OCI-LY1 (cell line): Measurements from ENCODE around the gene CENPL.
A peak's percentile ranks its signal among the peaks of the same experiment; 100 is the strongest.

ENCODE experiments used
- H2AFZ ChIP-seq: fragments of 200-600 bp; sonication (generic), shearing (Covaris generic); 2 replicates; pipeline ENCODE4 v1.6.0; 2014; ENCODE audit warnings: antibody characterized with exemption, mild to moderate bottlenecking, low read length
- H3F3A ChIP-seq: fragments of 200-600 bp; sonication (generic), shearing (Covaris generic); 2 replicates; pipeline ENCODE4 v1.6.0; 2014; ENCODE audit warnings: mild to moderate bottlenecking, antibody characterized with exemption, low read length, moderate library complexity; ENCODE audit not compliant: insufficient read depth
- H3K27ac ChIP-seq: fragments of 200-600 bp; sonication (generic); 2 replicates; pipeline ENCODE4 v1.5.1; 2014; ENCODE audit warnings: low read length, mixed run types, mild to moderate bottlenecking, low read depth; ENCODE audit not compliant: poor library complexity, severe bottlenecking
- H3K27me3 ChIP-seq: fragments of 200-600 bp; sonication (generic); 2 replicates; pipeline ENCODE4 v1.6.0; 2014; ENCODE audit warnings: antibody characterized with exemption, mild to moderate bottlenecking, low read length, moderate library complexity; ENCODE audit not compliant: insufficient read depth
- H3K36me3 ChIP-seq: fragments of 200-600 bp; sonication (generic); 2 replicates; pipeline ENCODE4 v1.6.1; 2014; ENCODE audit warnings: mild to moderate bottlenecking, antibody characterized with exemption, low read length, moderate library complexity, mixed read lengths; ENCODE audit not compliant: insufficient read depth
- H3K4me1 ChIP-seq: fragments of 200-600 bp; sonication (generic); 2 replicates; pipeline ENCODE4 v1.5.1; 2014; ENCODE audit warnings: mild to moderate bottlenecking, low read length, moderate library complexity; ENCODE audit not compliant: insufficient read depth, severe bottlenecking
- H3K4me2 ChIP-seq: fragments of 200-600 bp; sonication (generic), shearing (Covaris generic); 2 replicates; pipeline ENCODE4 v1.6.1; 2014; ENCODE audit warnings: low read length
- H3K4me3 ChIP-seq: fragments of 200-600 bp; sonication (generic); 2 replicates; pipeline ENCODE4 v1.5.1; 2014; ENCODE audit warnings: low read length, low read depth, mild to moderate bottlenecking, mixed read lengths; ENCODE audit not compliant: poor library complexity, severe bottlenecking
- H3K79me2 ChIP-seq: fragments of 200-600 bp; shearing (Covaris generic); 2 replicates; pipeline ENCODE4 v1.6.1; 2016; ENCODE audit warnings: mixed run types, low read length, mixed read lengths; ENCODE audit not compliant: insufficient read depth
- H3K9ac ChIP-seq: fragments of 200-600 bp; sonication (generic), shearing (Covaris generic); 2 replicates; pipeline ENCODE4 v1.6.1; 2014; ENCODE audit warnings: mild to moderate bottlenecking, low read length, mixed read lengths
- H3K9me2 ChIP-seq: fragments of 200-600 bp; sonication (generic), shearing (Covaris generic); 2 replicates; pipeline ENCODE4 v1.6.1; 2014; ENCODE audit warnings: low read depth, mild to moderate bottlenecking, low read length, mixed read lengths
- H3K9me3 ChIP-seq: fragments of 200-600 bp; shearing (Covaris generic); 2 replicates; pipeline ENCODE4 v1.6.1; 2014; ENCODE audit warnings: low read length, mixed read lengths
- H4K20me1 ChIP-seq: fragments of 200-600 bp; sonication (generic), shearing (Covaris generic); 2 replicates; pipeline ENCODE4 v1.6.0; 2016; ENCODE audit warnings: mild to moderate bottlenecking, low read length; ENCODE audit not compliant: insufficient read depth
- CTCF ChIP-seq: fragments of 200-600 bp; sonication (generic), shearing (Covaris generic); IDR thresholded peaks from 2 replicates; pipeline ENCODE4 v1.5.1; 2017; ENCODE audit warnings: mild to moderate bottlenecking, antibody characterized with exemption, low read length, moderate library complexity, mixed read lengths
- EZH2 ChIP-seq: fragments of 200-600 bp; sonication (generic), shearing (Covaris generic); IDR thresholded peaks from 2 replicates; pipeline ENCODE4 v1.8.0; 2017; ENCODE audit warnings: borderline replicate concordance, mixed run types, mild to moderate bottlenecking, antibody characterized with exemption, low read length, moderate library complexity, mixed read lengths

The CENPL gene

GRCh38 chr1:173865468-173866164, 40.9 kb upstream of the CENPL start:
- Histone ChIP-seq H3K9me3 (no peaks in the 10 kb centered on the region), H3K4me1 (peaks cover 58% of the 10 kb centered on the region), H4K20me1 (no peaks in the 10 kb centered on the region), H2AFZ (no peak overlapping the region), H3K27me3 (no peaks in the 10 kb centered on the region), H3K9ac (peak overlapping the region; percentile 87), H3K27ac (peak overlapping the region; percentile 85), H3K36me3 (peaks cover 64% of the 10 kb centered on the region), H3K4me3 (peak overlapping the region; percentile 90), H3K9me2 (no peaks in the 10 kb centered on the region), H3F3A (peaks cover 44% of the 10 kb centered on the region; the same call in 1 of the 2 replicates), H3K79me2 (peaks cover 21% of the 10 kb centered on the region), H3K4me2 (peak overlapping the region; percentile 89)
- TF ChIP-seq CTCF, result no peak
- no peak for TF ChIP-seq EZH2

- Histone ChIP-seq H3F3A (peaks cover 41% of the 10 kb centered on the region; the same call in 1 of the 2 replicates), H3K27ac (peak overlapping the region; percentile 85), H3K4me2 (peak overlapping the region; percentile 89), H3K36me3 (peaks cover 71% of the 10 kb centered on the region), H4K20me1 (no peaks in the 10 kb centered on the region), H2AFZ (no peak overlapping the region), H3K4me3 (peak overlapping the region; percentile 90), H3K79me2 (peaks cover 21% of the 10 kb centered on the region), H3K27me3 (no peaks in the 10 kb centered on the region), H3K9ac (no peak overlapping the region; the same call in 1 of the 2 replicates), H3K4me1 (peaks cover 45% of the 10 kb centered on the region), H3K9me3 (no peaks in the 10 kb centered on the region), H3K9me2 (no peaks in the 10 kb centered on the region)
- TF ChIP-seq EZH2 (no peak), CTCF (no peak)
These were observed 39.6 kb upstream of the CENPL start for GRCh38 chr1:173864179-173864867.

GRCh38 chr1:173863224-173864161, 38.8 kb upstream of the CENPL start:
- Histone ChIP-seq H3K36me3 (peaks cover 71% of the 10 kb centered on the region), H3F3A (peaks cover 37% of the 10 kb centered on the region; the same call in 1 of the 2 replicates)

More at GRCh38 chr1:173863224-173864161, 38.8 kb upstream of the CENPL start:
- Histone ChIP-seq H2AFZ (no peak overlapping the region), H3K79me2 (peaks cover 21% of the 10 kb centered on the region), H4K20me1 (no peaks in the 10 kb centered on the region), H3K9ac (no peak overlapping the region), H3K4me3 (no peak overlapping the region), H3K9me3 (no peaks in the 10 kb centered on the region), H3K27me3 (no peaks in the 10 kb centered on the region), H3K9me2 (no peaks in the 10 kb centered on the region), H3K4me2 (peak overlapping the region; percentile 89), H3K4me1 (peaks cover 38% of the 10 kb centered on the region), H3K27ac (peak overlapping the region; percentile 85)
- TF ChIP-seq EZH2, result no peak
- no peak for TF ChIP-seq CTCF
